Left renal cortex interstitium (tissue), 4 donors: ENCODE results near the gene SV2C. TPM values are rescaled to one million over a fixed set of nuclear protein-coding genes. Genes with fewer than 3 reads are reported as not detected.

ENCODE experiments used
- DNase-seq, 4 donors: peaks; one replicate each; pipeline ENCODE4 v3.0.0-alpha.2; 2013; ENCODE audit warnings: low read depth in 4 of 4, low spot score in 2 of 4, missing footprints in 1 of 4
- polyA plus RNA-seq, 4 donors: library from polyadenylated mRNA; unstranded; fragments of 120-200 nt; gene quantifications; one replicate each; pipeline ENCODE4 v1.2.1, GENCODE V29; 2013; ENCODE audit not compliant: insufficient read length in 4 of 4

SV2C gene
- polyA plus RNA-seq, 4 donors, result 0.05 to 0.69 (median 0.15) TPM

- no peak for DNase-seq
These were observed 113.3 kb downstream of the SV2C start for GRCh38 chr5:76196457-76196856.

GRCh38 chr5:76196886-76197489 is 113.8 kb downstream of the SV2C start:
- no peak for DNase-seq

GRCh38 chr5:76197726-76198125 is 114.5 kb downstream of the SV2C start:
- DNase-seq, result no peak

- peak in 1 of 4 donors; percentile 8 for DNase-seq
These were observed 116.4 kb downstream of the SV2C start for GRCh38 chr5:76199336-76200318.

GRCh38 chr5:76202182-76202581 is 119.0 kb downstream of the SV2C start:
- DNase-seq, result no peak

- no peak for DNase-seq
These were observed 121.0 kb downstream of the SV2C start for GRCh38 chr5:76204191-76204590.

- no peak for DNase-seq
These were observed 121.5 kb downstream of the SV2C start for GRCh38 chr5:76204713-76205112.

GRCh38 chr5:76207120-76207519 is 123.9 kb downstream of the SV2C start:
- no peak for DNase-seq

GRCh38 chr5:76209297-76209696 is 126.1 kb downstream of the SV2C start:
- DNase-seq, result no peak

GRCh38 chr5:76210946-76211345 is 127.8 kb downstream of the SV2C start:
- DNase-seq, result no peak

GRCh38 chr5:76213858-76214257 is 130.7 kb downstream of the SV2C start:
- DNase-seq, result no peak

GRCh38 chr5:76216748-76217147 is 133.6 kb downstream of the SV2C start:
- no peak for DNase-seq

- DNase-seq, result no peak
These were observed 136.5 kb downstream of the SV2C start for GRCh38 chr5:76219636-76220035.

GRCh38 chr5:76221311-76221710 is 138.1 kb downstream of the SV2C start:
- DNase-seq, result no peak

GRCh38 chr5:76222318-76222717 is 139.1 kb downstream of the SV2C start:
- no peak for DNase-seq

- DNase-seq, result no peak
These were observed 140.5 kb downstream of the SV2C start for GRCh38 chr5:76223696-76224095.

- DNase-seq, result no peak
These were observed 141.7 kb downstream of the SV2C start for GRCh38 chr5:76224898-76225297.

GRCh38 chr5:76225336-76225735 is 142.2 kb downstream of the SV2C start:
- no peak for DNase-seq

- DNase-seq, result no peak
These were observed 146.7 kb downstream of the SV2C start for GRCh38 chr5:76229900-76230299.

- DNase-seq, result no peak
These were observed 147.6 kb downstream of the SV2C start for GRCh38 chr5:76230711-76231285.

GRCh38 chr5:76234665-76235064 is 151.5 kb downstream of the SV2C start:
- no peak for DNase-seq

- DNase-seq, result no peak
These were observed 153.5 kb downstream of the SV2C start for GRCh38 chr5:76236684-76237083.
